Erythroblast (primary cell): ENCODE data around the gene RPH3AL.

Experiments
- GATA1 ChIP-seq: IDR thresholded peaks from 2 replicates; pipeline ENCODE4 v1.6.1; 2011; ENCODE audit warnings: low read depth, mild to moderate bottlenecking, control low read depth, low read length, moderate library complexity
- POLR2A ChIP-seq: IDR thresholded peaks from 2 replicates; pipeline ENCODE4 v1.6.1; 2011; ENCODE audit warnings: mild to moderate bottlenecking, low read length

DNA sequence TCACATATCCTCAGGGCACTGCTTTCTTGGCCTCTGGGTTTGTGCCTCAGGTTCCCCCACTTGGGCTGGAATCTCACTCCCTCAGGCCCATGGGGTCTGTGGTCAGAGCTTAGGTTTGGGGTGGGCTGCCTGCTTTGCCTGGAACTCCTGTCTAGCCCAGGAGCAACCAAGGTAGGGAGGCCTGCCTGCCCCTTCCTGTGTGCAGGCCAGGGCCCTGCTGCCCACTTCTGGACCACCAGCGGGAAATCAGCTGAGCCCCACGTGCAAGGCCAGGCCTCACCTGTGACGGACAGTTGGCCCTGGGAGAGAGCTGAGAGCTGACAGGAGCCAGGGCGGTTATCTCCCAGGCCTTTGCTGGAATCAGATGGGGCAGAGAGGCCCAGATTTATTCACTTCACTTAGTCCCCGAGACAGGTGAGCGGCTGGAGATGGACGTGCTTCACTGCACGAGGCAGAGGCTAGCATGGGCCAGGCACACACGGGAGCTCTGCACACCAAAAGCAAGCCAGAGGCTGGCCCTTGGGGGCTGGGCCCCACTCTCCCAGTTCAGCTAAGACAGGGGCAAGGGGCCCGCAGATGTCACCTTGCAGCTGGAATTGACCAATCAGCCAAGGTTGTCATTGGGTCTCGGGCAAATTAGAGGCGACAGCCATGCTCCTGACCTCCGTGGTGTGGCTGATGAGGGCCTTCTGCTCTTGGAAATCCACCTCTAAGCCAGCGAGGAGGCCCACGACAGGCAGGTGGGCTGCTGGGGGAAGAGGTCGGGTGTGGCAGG lies 121.2 kb downstream of the RPH3AL start:
- TF ChIP-seq POLR2A (no peak), GATA1 (no peak)
